GM12873 (cell line): Measurements from ENCODE around the gene ELOVL6.

Source experiments
- CTCF ChIP-seq: IDR thresholded peaks from 2 replicates; pipeline ENCODE4 v1.5.1; 2012; ENCODE audit warnings: low read depth, mild to moderate bottlenecking, moderate library complexity, low read length, control low read depth; ENCODE audit not compliant: insufficient read depth; ENCODE audit errors: missing control alignments

The ELOVL6 gene

GRCh38 chr4:110106931-110107296, 91.5 kb downstream of the ELOVL6 start:
- TF ChIP-seq CTCF: no peak

- no peak for TF ChIP-seq CTCF
These were observed 93.8 kb downstream of the ELOVL6 start for GRCh38 chr4:110104661-110105060.

GRCh38 chr4:110099638-110100037, 98.8 kb downstream of the ELOVL6 start:
- TF ChIP-seq CTCF: no peak

- no peak for TF ChIP-seq CTCF
These were observed 102.0 kb downstream of the ELOVL6 start for GRCh38 chr4:110096405-110096804.

GRCh38 chr4:110092646-110093045, 105.8 kb downstream of the ELOVL6 start:
- TF ChIP-seq CTCF: no peak

GRCh38 chr4:110091434-110092140, 106.8 kb downstream of the ELOVL6 start:
- TF ChIP-seq CTCF: no peak

GRCh38 chr4:110088670-110089069, 109.7 kb downstream of the ELOVL6 start:
- no peak for TF ChIP-seq CTCF
